BE2C (cell line): ENCODE data around the gene ATXN7.

Experiments
- DNase-seq: peaks from one replicate; pipeline ENCODE4 v3.0.0-alpha.2; 2020
- H3K27me3 ChIP-seq: fragments of 250-450 bp; sonication (Bioruptor Pico); 2 replicates; pipeline ENCODE4 v1.5.1; 2020; ENCODE audit warnings: mild to moderate bottlenecking
- H3K36me3 ChIP-seq: fragments of 250-450 bp; sonication (Bioruptor Pico); 2 replicates; pipeline ENCODE4 v1.5.1; 2020; ENCODE audit warnings: mild to moderate bottlenecking
- H3K4me1 ChIP-seq: fragments of 250-450 bp; sonication (Bioruptor Pico); 2 replicates; pipeline ENCODE4 v1.5.1; 2020
- H3K4me3 ChIP-seq: 2 replicates; pipeline ENCODE4 v1.5.1; 2011; ENCODE audit warnings: low read depth, low read length
- H3K9me3 ChIP-seq: fragments of 250-450 bp; sonication (Bioruptor Pico); 2 replicates; pipeline ENCODE4 v1.5.1; 2020
- CTCF ChIP-seq: IDR thresholded peaks from 2 replicates; pipeline ENCODE4 v1.5.1; 2012; ENCODE audit warnings: mild to moderate bottlenecking, low read depth, low read length

The ATXN7 gene

GRCh38 chr3:63824309-63824708 is 39.4 kb upstream of the ATXN7 start:
- Histone ChIP-seq H3K36me3 (peaks cover 9% of the 10 kb centered on the region), H3K27me3 (no peaks in the 10 kb centered on the region)
- DNase-seq = no peak

GRCh38 chr3:63830526-63830925 is 33.1 kb upstream of the ATXN7 start:
- no peak for TF ChIP-seq CTCF
- Histone ChIP-seq H3K4me3 (no peak overlapping the region), H3K9me3 (no peaks in the 10 kb centered on the region), H3K27me3 (no peaks in the 10 kb centered on the region), H3K4me1 (no peaks in the 10 kb centered on the region; the same call in 1 of the 2 replicates), H3K36me3 (peaks cover 30% of the 10 kb centered on the region)
- no peak for DNase-seq

More at GRCh38 chr3:63824309-63824708, 39.4 kb upstream of the ATXN7 start:
- no peak for TF ChIP-seq CTCF
- Histone ChIP-seq H3K4me1 (no peaks in the 10 kb centered on the region; the same call in 1 of the 2 replicates), H3K4me3 (no peak overlapping the region), H3K9me3 (no peaks in the 10 kb centered on the region)

GRCh38 chr3:63832395-63832794 is 31.3 kb upstream of the ATXN7 start:
- peaks cover 30% of the 10 kb centered on the region for H3K36me3 ChIP-seq
- no peak for TF ChIP-seq CTCF
- no peaks in the 10 kb centered on the region for H3K9me3 ChIP-seq
- no peak for DNase-seq
- H3K27me3 ChIP-seq = no peaks in the 10 kb centered on the region
- no peak overlapping the region for H3K4me3 ChIP-seq
- no peaks in the 10 kb centered on the region for H3K4me1 ChIP-seq

- Histone ChIP-seq H3K9me3 (no peaks in the 10 kb centered on the region; the same call in 1 of the 2 replicates), H3K27me3 (no peaks in the 10 kb centered on the region), H3K36me3 (no peaks in the 10 kb centered on the region), H3K4me1 (no peaks in the 10 kb centered on the region), H3K4me3 (no peak overlapping the region)
- DNase-seq = no peak
- TF ChIP-seq CTCF = no peak
Observed at GRCh38 chr3:63841704-63842103, 22.0 kb upstream of the ATXN7 start.

GRCh38 chr3:63842127-63842526 is 21.5 kb upstream of the ATXN7 start:
- H3K36me3 ChIP-seq = no peaks in the 10 kb centered on the region

GRCh38 chr3:63845215-63845614 is 18.5 kb upstream of the ATXN7 start:
- no peak overlapping the region for H3K4me3 ChIP-seq
- no peaks in the 10 kb centered on the region for H3K27me3 ChIP-seq
- H3K9me3 ChIP-seq = no peaks in the 10 kb centered on the region; the same call in 1 of the 2 replicates
- H3K4me1 ChIP-seq = no peaks in the 10 kb centered on the region
- no peak for TF ChIP-seq CTCF
- no peaks in the 10 kb centered on the region for H3K36me3 ChIP-seq
- no peak for DNase-seq

More at GRCh38 chr3:63842127-63842526, 21.5 kb upstream of the ATXN7 start:
- no peak for TF ChIP-seq CTCF
- no peaks in the 10 kb centered on the region; the same call in 1 of the 2 replicates for H3K9me3 ChIP-seq
- no peaks in the 10 kb centered on the region for H3K27me3 ChIP-seq
- no peak overlapping the region for H3K4me3 ChIP-seq
- DNase-seq = no peak
- H3K4me1 ChIP-seq = no peaks in the 10 kb centered on the region
